HG03439 (cell line): ENCODE results near the gene SH3BP5L.
"Not testable (repeated sequence)": the region's sequence is repeated elsewhere in the genome, so short reads cannot be mapped to it uniquely, and the experiment has no call there.

Source experiments
- ATAC-seq: cut with Tn5 transposase; IDR thresholded peaks from one replicate; pipeline ENCODE4 v1.9.1; 2021; ENCODE audit warnings: mild to moderate bottlenecking, moderate library complexity; ENCODE audit not compliant: unreplicated experiment

SH3BP5L gene

DNA sequence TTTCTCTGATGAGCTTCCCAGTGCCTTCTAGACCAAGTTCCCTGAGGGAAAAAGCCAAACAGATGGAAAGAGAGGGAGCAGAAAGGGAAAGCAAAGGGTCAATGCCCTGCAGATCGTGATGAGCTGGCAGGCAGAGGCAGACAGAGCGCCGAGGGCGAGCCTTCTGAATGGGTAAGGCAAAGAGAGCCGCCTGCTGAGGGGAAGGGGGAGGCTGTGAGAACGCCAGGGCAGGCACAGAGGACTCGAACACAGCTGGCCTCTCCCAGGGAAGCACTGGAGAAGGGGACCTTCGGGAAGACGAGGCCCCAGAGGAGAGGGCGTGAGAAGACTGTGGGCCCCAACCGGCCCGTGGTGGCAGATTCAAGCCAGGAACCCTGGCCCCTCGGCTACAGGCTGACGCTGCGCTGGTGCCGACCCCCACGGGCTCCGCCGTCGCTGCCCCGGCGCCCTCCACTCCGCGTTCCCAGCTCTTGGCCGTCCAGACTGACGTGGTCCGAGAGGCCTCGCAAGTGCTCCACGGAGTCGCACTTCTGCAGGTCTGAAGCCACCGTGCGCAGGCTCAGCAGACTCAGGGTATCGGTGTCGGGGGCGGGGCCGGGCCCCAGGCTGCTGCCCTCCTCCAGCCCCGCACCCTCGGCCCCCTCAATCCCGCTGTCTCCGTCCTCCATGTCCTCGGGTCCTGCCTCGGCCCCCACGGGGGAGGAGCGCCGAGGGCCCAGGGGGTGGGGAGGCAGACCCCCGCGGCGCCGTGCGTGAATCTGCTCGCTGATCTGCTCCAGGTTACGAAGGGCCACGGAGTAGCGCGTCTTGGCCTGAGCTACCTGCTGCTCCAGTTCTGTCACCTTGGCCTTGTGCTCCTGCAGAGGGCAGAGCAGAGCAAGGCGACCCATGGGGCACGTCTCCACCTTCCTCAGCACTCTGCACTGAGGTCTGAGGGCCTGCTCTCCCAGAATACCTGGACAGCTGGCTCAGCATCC is 13.9 kb downstream of the SH3BP5L start:
- no peak for ATAC-seq

DNA sequence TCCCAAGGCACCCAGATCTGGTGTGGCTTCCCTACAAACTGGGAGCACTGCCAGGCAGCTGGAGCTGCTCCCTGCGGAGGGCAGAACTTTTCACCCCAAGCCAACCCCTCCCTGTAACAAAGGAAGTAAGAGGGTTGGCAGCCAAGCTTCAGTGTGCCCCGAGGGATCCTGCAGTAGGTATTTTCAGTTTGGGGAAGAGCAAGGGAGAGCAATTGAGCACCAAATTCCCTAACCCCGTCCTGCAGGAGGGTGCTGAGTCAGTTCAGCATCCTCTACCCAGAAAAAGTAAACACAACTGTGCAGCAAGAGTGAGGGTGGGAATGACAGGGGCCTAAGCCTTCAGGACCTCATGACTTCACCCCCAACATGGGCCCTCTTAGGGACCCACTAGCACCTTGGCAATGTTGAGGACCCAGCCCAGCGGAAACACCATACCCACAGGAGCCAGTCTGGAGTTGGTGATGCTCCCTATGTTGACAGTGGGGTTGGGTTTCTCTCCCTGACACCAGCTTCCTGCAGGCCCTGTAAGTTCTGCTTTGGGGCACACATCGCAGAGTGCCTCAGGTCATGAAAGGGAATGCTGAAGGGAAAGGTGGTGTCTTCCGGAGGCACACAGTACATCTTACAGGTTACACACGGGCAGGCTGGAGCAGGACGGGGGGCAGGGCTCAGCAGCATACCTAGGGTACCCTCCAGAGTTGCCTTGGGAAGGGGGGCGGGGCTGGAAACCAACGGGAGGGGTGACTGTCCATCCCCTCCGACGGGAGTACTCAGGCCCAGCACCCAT is 14.8 kb downstream of the SH3BP5L start:
- ATAC-seq = no peak

DNA sequence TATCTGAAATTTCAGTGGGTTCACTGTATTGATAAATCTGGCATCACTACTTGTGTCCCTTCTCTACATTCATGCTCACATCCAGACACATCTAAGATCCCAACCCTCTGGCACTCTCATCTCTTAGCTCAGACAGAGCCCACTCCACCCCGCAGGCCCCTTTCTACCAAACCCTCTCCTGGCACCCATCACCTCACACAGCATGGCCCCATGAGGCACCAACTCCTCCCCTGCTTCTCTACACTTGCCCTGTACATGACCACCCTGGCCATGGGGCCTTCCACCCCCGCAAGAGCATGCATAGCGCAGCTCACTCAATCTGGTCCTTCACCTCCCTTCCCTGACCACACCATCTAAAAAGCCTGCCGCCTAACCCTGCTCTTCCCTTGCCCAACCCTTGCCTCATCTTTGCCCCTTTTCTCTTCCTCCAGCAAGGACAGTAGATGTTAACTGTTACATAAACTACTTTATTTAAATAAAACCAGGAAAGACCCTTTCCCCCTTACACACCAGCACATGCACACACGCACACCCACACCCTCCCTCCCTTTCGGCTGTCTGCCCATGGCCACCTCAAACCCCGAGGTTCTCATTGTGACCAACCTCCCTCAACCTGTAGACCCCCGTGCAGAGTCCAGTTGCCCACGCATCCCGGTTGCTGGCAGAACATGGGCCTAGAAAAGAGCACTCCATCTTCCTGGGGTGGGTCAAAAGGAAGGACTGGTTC is 15.6 kb downstream of the SH3BP5L start:
- ATAC-seq = no peak

DNA sequence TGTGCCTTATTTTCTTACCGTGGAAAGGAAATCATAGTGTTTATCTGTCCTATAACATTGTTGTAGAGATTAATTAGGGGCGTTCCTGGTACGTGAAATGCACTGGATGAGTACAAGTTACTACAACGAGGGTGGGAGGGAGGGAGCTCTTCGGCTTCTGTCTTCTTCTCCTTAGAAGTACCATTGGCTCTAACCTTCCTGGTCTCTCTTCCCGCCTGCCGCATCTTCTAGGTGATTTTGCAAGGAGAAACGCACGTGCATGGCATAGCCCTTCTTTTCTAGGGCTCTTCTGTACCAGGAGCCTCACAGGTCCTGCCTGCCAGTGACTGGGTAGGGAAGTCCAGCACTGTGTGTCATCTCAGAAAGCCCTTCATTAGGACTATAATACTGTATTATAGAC is 16.8 kb downstream of the SH3BP5L start:
- ATAC-seq = no peak

DNA sequence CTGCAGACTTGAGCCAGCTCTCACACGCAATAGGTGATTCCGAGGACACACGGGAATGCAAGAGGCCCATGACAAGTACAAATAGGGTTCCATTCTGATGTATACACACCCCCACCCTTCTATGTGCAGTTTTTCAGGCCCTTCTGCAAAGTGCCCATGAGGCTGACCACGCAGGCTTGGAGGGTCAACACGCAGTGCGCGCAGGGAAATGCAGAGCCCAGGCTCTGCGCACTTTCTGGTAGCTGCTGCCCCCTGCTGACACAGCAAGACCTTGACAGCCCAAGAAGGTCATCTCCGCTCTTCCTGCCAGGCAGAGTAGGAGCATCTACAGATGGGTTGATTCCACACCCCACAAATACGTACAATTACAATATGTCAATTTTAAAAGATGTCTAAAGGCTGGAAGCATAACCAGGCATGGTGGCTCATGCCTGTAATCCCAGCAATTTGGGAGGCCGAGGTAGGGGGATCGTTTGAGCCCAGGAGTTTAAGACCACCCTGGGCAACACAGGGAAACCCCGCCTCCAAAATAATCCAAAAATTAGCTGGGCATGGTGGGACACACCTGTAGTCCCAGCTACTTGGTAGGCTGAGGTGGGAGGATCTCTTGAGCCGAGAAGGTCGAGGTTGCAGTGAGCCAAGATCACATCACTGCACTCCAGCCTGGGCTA is 18.5 kb downstream of the SH3BP5L start:
- ATAC-seq = peak; percentile 66

DNA sequence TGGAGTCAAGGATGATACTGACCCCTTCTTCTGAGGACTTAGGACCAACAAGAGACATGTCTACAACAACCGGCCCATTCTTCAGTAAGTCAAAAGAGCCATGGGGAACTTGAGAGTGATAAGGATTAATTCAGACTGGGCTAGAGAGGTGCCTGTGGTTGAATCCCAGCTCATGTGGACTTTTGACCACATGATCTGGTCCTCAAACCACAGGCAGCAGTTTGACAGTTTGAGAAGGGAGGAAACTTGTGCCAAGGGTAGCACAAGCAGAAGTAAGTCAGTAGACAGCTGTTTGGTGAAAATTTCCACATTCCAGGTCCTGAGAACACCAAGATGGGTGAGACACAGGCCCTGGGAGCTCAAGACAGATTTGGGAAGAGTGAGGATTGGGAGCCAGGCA is 19.8 kb downstream of the SH3BP5L start:
- no peak for ATAC-seq

DNA sequence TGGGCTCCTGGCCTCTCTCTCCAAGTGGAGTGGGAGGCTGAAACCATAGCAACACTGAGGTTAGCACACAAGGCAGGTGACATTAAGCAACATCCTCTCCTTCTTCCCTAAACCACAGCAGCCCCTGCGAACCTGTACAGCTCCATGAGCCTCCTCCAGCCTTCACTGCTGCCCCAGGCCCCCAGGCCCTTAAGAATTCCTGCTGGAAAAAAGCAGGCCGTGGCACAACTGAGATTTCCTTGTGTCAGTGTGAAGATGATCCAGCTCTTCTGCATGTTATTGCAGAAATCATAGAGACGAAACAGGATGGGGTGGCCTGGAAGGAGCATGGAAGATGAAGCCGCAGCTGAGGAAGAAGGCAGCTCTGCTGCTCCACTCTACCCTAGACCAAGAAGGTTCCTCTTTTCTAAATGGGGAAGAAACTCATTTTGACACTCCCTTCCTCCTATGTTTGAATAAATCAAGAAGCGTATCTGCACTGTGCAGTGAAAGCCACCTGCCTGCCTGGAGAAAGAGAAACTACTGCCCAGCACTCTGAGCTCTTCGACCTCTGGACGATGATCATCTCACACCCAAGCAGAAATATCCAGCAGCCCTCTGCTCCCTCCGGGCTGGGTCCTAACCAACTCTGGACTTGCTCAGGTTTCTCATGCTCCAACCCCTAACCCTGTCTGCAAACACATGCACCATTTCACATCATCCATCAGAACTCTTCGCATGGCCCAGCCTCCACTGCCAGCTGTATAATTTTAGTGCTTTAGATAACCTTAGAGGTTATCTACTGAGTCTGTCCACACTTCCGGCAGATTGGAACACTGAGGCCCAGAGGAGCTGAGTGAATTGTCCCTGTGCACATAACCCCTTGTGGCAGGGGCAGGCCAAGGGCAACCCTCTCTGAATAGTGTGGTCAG is 20.7 kb downstream of the SH3BP5L start:
- ATAC-seq = peak; percentile 70

DNA sequence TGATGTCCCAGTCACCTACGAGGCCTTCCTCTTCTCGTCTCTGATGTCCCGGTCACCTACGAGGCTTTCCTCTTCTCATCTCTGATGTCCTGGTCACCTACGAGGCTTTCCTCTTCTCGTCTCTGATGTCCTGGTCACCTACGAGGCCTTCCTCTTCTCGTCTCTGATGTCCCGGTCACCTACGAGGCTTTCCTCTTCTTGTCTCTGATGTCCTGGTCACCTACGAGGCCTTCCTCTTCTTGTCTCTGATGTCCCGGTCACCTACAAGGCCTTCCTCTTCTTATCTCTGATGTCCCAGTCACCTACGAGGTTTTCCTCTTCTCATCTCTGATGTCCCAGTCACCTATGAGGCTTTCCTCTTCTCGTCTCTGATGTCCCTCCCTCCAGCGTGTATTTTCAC is 22.2 kb downstream of the SH3BP5L start:
- ATAC-seq = not testable (repeated sequence)

DNA sequence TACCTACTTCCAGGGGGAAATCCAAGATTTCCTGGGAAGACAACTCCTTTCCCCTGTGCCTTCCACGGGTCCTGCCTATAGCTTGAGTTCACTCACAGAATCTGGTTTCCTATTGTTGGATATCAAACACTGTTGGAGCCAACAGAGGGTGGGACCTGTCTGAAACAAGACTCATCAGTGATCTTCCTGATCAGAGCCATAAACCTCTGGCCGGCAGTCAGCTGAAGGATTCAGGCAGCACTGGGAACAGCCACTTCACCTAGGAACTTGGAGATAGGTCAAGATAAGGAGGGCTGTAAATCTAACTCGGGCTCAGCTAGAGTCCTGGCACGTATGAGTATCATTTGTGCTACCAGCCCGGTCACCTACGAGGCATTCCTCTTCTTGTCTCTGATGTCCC is 23.3 kb downstream of the SH3BP5L start:
- no peak for ATAC-seq

DNA sequence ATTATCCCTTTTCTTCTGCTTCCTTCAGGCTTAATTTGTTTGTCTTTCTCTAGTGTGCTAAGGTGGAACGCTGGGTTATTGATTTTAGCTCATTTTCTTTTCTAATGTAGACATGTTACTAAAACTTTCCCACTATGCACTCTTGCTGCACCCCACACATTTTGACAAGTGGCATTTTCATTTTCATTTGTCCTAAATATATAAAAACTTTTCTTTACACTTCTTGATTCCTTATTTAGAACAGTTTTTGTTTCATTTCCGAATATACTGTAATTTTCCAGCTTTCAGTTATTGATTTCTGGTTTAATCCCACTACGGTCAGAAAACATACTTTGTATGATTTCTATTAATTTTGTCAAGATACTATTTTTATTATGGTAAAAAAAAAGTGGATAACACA is 25.3 kb downstream of the SH3BP5L start:
- no peak for ATAC-seq

DNA sequence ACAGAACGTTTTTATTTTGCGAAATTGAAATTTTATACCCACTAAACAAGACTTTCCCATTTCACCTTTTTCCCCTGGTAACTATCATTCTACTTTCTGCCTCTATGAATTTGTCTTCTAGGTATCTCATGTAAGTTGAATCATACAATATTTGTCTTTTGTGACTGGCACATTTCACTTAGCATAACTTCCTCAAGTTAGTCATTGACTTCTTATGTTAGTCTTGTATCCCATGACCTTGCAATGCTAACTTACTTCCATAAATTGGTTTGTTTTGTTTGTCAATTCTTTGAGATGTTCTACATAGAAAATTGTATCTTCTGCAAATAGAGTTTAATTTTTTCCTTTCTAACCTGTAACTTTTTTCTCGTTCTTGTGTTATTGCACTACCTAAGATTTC is 26.9 kb downstream of the SH3BP5L start:
- no peak for ATAC-seq

DNA sequence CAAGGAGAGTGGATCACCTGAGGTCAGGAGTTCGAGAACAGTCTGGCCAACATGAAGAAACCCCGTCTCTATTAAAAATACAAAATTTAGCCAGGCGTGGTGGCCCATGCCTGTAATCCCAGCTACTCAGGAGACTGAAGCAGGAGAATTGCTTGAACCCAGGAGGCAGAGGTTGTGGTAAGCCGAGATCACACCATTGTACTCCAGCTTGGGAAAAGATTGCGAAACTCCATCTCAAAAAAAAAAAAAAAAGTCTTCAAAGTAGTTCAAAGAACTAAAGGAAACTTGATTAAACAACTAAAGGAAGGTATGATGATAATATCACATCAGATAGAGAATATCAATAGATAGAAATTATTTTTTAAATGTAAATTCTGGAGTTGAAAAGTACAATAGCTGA is 31.1 kb downstream of the SH3BP5L start:
- not testable (repeated sequence) for ATAC-seq

DNA sequence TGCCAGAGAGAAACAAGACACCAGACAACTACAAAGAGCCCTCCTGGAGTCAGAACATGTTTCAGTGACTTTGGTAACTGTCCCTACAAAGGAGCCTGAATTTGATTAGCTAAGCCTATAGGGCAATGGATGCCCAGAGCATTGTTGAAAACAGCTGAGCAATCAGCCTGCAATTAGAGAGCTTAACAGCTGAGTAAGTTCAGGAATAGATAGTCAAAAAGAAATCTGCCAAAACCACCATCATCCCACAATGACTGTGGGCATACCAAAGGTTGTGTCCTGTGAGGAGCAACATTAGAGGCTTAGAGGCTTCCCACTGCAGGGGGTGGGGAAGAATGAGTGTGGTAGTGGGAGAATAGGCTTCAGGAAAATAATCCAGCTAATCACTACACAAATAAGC is 32.1 kb downstream of the SH3BP5L start:
- peak; percentile 98 for ATAC-seq

DNA sequence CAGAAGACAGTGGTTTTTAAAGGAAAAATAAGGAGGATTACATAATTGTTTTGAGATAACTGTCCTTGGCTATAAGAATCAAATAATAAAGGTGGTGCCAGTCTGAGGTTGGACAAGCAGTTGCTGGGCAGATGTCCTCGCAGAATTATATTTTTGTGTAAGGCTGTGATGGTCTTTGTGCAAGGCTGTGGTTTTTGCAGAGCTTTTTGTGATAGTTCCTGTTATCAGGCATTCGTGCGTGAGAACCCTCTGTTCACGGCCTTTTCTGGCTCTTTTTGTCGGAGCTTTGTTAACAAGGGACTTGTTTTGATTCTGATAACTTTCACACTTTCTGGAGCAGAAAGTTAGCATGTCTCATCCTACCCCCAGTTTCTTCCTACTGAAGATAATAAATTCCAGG is 33.4 kb downstream of the SH3BP5L start:
- ATAC-seq = no peak

DNA sequence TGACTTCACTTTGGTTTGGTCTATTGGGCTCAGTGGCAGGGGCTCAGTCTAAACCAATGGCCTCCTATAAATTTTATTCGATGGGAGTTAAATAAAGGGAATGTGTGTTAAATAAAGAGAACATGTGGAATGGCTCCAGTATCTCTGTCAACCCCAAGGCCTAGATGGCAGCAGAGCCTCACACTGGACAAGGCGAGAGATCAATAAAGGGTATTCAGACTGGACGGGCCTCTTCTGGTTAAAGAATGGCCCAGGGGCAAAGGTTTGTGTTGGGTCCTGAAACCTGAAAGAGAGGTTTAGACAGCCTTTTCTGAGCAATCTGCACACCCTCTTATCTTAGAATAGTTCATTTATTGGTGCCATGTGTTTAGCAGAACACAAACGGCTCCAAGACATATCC is 34.7 kb downstream of the SH3BP5L start:
- ATAC-seq = no peak

DNA sequence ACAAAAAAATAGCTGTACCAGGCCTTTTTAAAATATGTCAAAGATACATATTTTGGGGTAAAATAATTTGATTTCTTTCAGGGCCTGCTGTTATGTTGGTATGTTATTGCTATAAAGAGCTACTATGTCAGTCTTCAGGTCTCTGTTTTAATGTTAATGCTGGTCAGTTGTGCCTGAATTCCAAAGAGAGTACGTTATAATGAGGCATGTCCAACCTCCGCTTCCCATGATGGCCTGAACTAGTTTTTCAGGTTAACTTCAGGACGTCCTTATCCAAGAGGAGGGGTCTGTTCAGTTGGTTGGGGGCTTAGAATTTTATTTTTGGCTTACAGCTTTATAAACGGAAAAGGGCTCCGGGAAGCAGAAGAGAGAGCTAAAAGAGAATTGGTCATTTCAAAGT is 35.3 kb downstream of the SH3BP5L start:
- no peak for ATAC-seq

DNA sequence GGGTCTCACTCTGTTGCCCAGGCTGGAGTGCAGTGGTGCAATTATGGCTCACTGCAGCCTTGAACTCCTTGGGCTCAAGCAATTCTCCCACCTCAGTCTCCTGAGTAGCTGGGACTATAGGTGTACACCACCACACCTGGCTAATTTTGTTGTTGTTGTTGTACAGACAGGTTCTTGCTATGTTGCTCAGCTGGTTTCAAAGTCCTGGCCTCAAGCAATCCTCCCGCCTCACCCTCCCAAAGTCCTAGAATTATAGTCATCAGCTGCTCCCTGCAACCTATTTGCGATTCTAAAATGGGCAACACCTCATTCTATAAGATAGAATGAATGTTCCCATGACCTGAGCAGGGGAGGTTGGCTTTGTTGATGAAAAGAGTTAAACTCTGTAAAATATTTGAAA is 36.4 kb downstream of the SH3BP5L start:
- ATAC-seq = not testable (repeated sequence)

DNA sequence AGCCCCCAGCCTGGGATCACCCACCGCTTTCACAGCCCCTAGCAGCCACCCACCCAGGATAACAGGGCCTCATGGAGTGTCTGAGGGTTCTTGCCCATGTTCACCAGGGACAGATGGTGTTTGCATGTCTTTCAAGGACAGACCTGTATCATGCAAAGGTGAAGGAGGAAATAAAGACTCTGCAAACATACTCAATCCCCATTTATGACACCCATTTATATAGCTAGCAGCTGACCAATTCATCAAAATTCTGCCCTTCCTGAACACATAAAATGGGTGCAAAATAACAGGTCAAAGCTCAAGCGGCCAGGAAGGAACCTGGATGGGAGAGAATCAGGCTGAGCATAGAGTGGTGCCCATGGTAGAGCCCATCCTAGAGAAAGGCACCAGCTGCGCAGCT is 37.4 kb downstream of the SH3BP5L start:
- ATAC-seq = no peak

DNA sequence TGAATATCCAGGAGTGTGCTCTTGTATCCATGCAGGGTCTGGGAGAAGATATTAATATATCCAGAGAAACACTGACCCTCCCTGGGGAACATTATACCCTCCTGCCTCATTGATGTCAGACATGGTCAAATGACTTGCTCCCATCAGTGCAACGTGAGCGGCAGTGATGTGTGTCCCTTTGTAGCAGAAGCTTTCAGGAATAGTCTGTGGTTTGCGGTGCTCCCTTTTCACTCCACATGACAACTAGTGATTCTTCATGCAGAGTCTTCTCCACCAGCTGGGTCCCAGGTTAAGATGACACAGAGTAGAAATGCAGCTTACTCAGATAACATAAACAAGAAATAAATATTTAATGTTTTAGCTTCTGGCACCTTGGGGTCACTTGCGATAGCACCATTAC is 38.3 kb downstream of the SH3BP5L start:
- no peak for ATAC-seq

DNA sequence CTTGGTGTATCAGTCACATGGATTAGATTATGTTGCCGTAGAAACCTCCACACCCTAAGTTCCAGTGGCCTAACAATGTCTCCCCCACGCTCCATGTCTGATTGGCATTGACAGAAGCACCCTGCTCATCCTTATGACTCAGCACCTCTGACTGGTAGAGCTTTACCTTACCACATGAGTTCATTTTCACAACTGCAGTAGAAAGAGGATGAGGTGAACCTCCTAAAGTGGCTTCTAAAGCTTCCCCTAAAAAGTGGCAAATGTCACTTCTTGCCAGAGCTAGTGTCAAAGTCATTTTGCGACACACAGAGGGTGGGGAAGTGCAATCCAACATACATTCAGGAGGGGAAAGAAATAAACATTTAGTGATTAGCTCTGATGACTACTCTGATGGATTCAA is 39.6 kb downstream of the SH3BP5L start:
- ATAC-seq = peak; percentile 64
